ENCODE results near the gene COL28A1.
"Not testable (repeated sequence)": the region's sequence is repeated elsewhere in the genome, so short reads cannot be mapped to it uniquely, and the experiment has no call there.

COL28A1 gene

GRCh38 chr7:7408001-7408770 is 127.5 kb downstream of the COL28A1 start:
- DNase-seq = no peak

GRCh38 chr7:7405461-7405860 is 130.2 kb downstream of the COL28A1 start:
- DNase-seq = no peak

- DNase-seq = no peak
These were observed 136.0 kb downstream of the COL28A1 start for GRCh38 chr7:7399707-7400106.

- no peak for DNase-seq
These were observed 139.9 kb downstream of the COL28A1 start for GRCh38 chr7:7395785-7396184.

DNA sequence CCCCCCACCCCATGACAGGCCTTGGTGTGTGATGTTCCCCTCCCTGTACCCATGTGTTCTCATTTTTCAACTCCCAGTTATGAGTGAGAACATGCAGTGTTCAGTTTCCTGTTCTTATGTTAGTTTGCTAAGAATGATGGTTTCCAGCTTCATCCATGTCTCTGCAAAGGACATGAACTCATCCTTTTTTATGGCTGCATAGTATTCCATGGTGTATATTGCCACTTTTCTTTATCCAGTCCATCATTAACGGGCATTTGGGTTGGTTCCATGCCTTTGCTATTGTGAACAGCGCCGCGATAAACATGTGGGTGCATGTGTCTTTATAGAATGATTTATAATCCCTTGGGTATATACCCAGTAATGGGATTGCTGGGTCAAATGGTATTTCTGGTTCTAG is 147.5 kb downstream of the COL28A1 start:
- not testable (repeated sequence) for DNase-seq

GRCh38 chr7:7385421-7385820 is 150.3 kb downstream of the COL28A1 start:
- DNase-seq = no peak

DNA sequence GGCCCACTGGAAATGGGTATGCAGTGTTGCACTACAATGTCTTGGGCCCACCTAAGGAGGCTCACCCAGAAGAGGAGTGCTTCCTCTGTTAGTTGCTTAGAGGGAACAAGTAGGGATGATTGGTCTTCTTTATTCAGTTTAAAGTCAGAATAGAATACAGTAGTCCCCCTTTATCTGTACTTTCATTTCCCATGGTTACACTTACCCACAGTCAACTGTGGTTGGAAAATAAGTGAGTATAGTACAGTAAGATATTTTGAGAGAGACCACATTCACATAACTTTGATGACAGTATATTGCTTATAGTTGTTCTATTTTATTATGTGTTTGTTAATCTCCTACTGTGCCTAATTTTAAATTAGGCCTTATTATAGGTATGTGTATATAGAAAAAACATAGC is 151.4 kb downstream of the COL28A1 start:
- no peak for DNase-seq

DNA sequence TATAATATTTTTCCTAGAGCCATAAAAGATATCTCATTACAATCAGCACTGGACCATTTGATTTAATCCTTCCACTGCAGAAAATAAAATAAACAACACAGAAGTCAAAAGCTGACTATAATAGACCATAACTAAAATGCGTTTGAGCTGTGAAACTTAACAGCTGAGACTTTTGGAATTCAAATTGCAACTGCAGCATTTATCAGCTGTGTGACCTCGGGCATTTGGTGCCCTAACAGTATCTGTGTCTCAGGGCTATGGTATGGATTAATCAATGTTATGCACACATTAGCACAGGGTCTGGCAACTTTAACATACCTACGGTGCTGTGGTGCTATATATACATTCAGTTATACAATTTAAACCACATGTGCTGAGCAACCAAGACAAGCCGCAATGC is 160.1 kb downstream of the COL28A1 start:
- DNase-seq = no peak

DNA sequence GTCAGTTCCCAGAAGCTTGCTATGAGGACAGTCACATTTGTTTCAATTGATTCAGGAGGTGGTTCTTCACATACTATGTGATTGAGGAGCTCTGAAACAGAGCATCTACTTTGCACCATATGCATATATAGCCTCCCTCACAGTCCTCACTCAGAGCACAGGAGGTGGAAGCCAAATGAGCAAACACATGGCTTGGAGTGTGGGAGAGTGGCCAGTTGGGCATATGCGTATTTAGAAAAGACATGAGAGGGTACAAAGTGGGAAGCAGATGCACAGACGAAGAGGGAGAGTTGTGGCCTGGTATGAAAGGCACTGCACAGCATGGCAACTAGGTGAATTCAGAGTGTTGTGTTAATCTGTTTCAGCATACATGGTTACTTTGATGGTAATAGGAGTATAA is 165.6 kb downstream of the COL28A1 start:
- DNase-seq = no peak

- DNase-seq = no peak
These were observed 166.5 kb downstream of the COL28A1 start for GRCh38 chr7:7369134-7369533.

DNA sequence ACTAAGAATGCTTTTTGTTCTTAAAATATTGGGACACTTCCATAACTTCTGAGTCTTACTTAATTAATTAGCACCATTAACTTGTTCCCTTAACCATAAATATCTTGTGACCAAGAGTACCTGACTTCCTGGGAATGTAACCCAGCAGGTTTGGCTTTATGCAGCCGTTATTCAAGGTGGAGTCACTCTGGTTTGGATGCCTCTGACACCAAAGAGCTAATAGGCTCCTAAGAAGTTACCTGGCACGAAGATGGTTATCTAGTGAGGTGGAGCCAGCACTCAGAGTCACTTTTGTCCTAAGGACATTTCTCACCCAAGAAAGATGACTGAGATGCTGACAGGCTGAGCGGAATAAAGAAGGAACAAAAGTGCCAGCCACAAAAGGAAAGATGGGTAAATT is 181.0 kb downstream of the COL28A1 start:
- no peak for DNase-seq

DNA sequence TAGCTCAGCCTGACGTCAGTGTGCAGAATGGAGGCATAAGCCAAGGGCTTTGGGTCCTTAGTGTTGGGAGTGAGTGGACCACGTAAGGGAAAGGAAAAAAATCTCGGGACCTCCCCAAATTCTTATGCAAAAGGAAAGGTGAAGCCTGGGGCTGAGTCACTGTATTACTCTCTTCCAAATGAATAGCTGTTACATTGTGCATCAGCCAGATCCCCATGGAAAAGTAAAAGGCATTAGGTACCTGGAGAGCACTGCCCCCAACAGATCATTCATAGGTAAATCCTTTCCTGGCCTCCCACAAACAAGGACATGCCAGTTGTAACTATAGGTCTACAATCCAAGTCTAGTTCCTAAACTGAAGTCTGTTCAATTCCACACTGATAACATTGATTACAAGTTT is 182.8 kb downstream of the COL28A1 start:
- no peak for DNase-seq

- no peak for DNase-seq
These were observed 183.8 kb downstream of the COL28A1 start for GRCh38 chr7:7351832-7352231.

GRCh38 chr7:7351156-7351555 is 184.5 kb downstream of the COL28A1 start:
- DNase-seq = no peak

DNA sequence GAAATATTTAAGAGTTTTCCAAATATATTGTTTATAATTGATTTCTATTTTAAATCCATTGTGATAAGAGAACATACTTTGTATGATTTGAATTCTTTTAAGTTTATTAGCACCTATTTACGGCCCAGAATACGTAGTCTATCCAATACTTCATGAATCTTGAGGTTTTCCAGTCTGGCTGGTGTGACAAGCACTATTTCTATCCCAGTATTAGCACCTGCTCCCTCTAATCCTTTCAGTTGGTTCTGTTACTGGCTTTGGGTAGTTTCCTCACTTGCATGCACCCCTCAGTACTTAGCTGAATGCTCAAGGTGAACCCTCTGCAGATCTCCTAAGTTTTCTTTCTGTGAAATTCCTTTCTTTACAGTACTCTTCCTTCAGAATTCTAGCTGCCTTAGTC is 186.5 kb downstream of the COL28A1 start:
- no peak for DNase-seq

DNA sequence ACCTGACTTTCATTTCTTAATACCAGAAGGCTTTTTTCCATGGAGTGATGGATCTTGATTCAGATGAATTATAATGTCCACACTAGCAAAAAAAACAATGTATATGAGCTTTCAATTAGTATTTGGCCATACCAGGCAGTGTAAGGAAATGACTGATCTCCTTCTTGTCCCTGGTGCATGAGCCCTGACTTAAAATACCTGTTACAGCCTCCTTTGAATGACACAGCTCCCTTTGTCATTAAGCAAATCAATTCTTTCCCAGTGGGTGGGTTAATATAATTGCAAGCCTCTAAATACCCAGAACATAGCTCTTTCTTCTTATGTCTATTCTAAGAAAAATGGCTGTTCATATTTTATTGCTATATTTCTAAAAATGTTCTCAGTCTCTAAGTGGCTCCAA is 188.6 kb downstream of the COL28A1 start:
- DNase-seq = no peak

DNA sequence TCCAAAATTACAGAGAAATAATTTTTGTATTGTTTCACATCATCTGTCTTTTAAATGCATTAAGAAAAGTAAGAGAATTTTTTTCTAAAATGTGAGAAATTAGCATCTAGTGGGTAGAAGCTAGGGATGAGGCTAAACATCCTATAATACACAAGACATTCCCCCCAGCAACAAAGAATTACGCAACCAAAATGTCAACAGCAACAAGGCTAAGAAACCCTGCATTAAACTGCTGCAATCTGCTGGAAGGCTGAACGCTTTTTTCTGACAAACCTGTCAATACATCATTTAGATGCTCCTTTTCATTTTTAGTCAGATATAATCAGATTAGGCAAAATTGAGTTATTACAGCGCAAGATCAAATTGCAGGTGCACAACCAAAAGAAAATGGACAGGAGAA is 191.1 kb downstream of the COL28A1 start:
- DNase-seq = no peak

DNA sequence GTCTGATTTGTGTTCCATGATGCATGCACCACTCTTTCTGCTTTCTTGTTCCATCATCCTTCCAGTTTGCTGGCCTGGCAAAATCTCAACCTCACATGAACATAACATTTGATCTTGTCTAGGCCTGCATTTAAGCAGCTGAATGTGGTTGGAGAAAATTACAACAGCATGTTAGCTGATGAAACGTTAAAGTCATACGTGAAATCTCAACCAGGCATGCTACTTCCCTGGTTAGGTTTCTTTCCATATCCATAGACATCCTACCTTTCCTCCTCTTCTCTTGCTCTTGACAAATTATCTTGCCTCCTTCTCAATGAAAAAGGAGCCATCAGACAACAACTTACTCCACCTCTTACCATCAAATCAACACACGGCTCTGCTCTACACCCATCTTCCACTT is 199.8 kb downstream of the COL28A1 start:
- no peak for DNase-seq

GRCh38 chr7:7335215-7335614 is 200.5 kb downstream of the COL28A1 start:
- DNase-seq = no peak

- DNase-seq = no peak
These were observed 202.1 kb downstream of the COL28A1 start for GRCh38 chr7:7333610-7334009.

- no peak for DNase-seq
These were observed 204.2 kb downstream of the COL28A1 start for GRCh38 chr7:7331523-7331922.

DNA sequence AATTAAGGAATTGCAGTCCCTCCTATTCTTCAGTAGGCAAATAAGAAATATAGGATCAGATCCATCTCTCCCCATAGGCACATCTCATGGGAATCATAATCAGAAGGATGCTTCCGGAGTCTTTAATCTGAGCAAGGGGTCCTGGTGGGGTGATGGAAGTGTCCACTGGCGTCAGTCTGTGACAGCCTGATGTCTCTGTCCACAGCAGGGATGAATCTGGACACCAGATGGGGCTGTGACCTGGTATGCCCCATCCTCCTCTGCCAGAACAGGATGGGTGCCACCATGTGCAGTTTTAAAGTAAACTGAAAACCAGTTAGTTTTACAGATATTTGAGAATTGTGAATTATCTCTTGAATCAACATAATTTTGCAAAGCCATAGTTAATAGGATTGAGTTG is 204.7 kb downstream of the COL28A1 start:
- DNase-seq = no peak

DNA sequence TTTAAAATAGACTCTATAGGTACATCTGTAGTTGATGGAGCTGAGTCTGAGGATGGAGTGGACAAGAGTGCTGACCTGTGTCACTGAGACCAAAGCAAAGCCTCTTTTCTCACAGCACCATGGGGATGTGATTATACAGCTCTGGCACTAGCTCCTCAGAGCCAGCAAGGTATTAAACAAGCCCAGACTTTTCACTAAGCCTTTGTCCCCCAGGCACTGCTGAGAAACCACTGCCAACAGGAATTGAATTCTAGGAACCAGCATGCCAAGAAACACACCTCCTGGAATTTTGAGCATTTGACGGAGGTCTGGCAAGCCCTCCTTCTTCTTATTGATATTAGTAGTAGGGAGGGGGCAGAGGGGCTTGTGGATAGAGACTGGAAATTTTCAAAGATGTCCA is 206.3 kb downstream of the COL28A1 start:
- DNase-seq = peak; percentile 49

DNA sequence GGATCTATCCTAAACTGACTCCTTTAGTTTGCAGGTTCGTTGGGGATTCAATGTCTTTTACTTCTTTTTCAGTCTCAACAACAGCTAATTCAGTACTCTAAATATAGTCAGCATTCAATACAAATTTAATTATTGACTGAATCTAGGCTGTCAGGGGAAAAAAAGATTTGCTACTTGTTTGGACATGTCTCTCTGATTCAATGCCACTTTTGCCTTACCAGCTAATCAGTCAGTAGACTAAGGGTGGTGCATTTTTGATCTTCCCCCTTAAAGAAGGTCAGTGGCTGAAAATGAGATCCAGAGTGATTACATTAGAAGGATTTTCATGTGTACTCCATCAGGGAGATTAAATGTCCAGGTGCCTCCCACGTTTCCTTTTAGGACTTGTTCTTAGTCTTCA is 208.2 kb downstream of the COL28A1 start:
- DNase-seq = no peak

DNA sequence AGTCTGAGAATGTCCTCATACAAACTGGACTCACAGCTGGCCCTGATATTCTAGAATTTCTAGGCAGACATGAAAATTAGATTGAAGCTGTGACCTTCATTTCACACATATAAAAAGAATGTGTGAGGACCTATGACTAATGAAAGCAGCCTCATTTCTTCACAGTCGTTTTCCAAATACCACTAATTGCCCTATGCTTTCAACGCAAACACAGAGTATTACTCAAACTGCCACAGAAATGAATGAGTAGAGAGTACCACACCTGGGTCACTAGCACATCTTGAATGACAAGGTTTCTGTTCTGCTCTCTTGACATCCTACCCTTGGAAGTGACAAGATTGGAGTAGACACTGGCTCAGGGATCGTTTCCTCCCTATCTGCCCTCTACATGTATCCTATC is 211.0 kb downstream of the COL28A1 start:
- DNase-seq = no peak
